AG10803 (cell line): ENCODE measurements around the gene CHRNE.
"Not testable (repeated sequence)": the region's sequence is repeated elsewhere in the genome, so short reads cannot be mapped to it uniquely, and the experiment has no call there.

ENCODE experiments used
- DNase-seq: peaks from one replicate; pipeline ENCODE4 v3.0.0; 2010; ENCODE audit warnings: low read depth
- H3K4me3 ChIP-seq: 2 replicates; pipeline ENCODE4 v1.5.1; 2011; ENCODE audit warnings: mild to moderate bottlenecking, low read length, control low read depth
- CTCF ChIP-seq: conservative IDR thresholded peaks from 2 replicates; pipeline ENCODE4 v1.5.1; 2011; ENCODE audit warnings: mild to moderate bottlenecking, low read length, control low read depth, inconsistent platforms

Gene CHRNE

GRCh38 chr17:4863321-4863720 is 39.6 kb downstream of the CHRNE start:
- no peak for TF ChIP-seq CTCF
- DNase-seq: no peak
- H3K4me3 ChIP-seq: no peak overlapping the region

- TF ChIP-seq CTCF: no peak
- DNase-seq: no peak
- no peak overlapping the region for H3K4me3 ChIP-seq
These were observed 40.2 kb downstream of the CHRNE start for GRCh38 chr17:4862720-4863119.

DNA sequence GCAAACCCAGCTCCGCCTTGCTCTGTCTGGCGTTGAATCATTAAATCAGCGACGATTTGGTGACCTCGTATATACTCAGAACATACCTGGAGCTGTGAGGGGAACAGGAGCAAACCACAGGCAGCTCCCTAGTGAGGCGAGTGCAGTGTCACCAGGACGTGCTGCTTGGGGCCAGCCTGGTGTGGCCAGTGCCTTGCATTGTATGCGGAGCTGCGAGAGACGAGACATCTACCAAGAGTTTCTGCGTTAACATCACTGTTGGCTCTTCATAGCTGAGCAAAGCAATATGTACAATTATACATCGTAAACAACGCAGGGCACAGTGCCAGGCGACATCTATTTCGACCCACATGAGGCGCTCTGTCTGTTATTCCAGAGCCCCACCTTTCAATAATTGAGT is 41.8 kb downstream of the CHRNE start:
- no peak for DNase-seq
- no peak overlapping the region for H3K4me3 ChIP-seq
- no peak for TF ChIP-seq CTCF

- H3K4me3 ChIP-seq: no peak overlapping the region
- DNase-seq: no peak
- no peak for TF ChIP-seq CTCF
These were observed 42.2 kb downstream of the CHRNE start for GRCh38 chr17:4860651-4861050.

GRCh38 chr17:4859816-4860625 is 42.9 kb downstream of the CHRNE start:
- DNase-seq: no peak
- no peak overlapping the region for H3K4me3 ChIP-seq
- no peak for TF ChIP-seq CTCF

- no peak overlapping the region for H3K4me3 ChIP-seq
- TF ChIP-seq CTCF: no peak
These were observed 44.0 kb downstream of the CHRNE start for GRCh38 chr17:4858882-4859260.

GRCh38 chr17:4858068-4858881 is 44.6 kb downstream of the CHRNE start:
- DNase-seq: no peak
- H3K4me3 ChIP-seq: no peak overlapping the region
- no peak for TF ChIP-seq CTCF

More at GRCh38 chr17:4858882-4859260, 44.0 kb downstream of the CHRNE start:
- DNase-seq: peak; percentile 35

GRCh38 chr17:4857347-4857746 is 45.6 kb downstream of the CHRNE start:
- DNase-seq, H3K4me3 ChIP-seq: not testable (repeated sequence)
